Measurements from ENCODE around the gene LCNL1. TPM values are rescaled to one million over a fixed set of nuclear protein-coding genes. Genes with fewer than 3 reads are reported as not detected.

The LCNL1 gene
- polyA plus RNA-seq, 1 donor (not counting 4 experiments of a cell fraction or from before 2014, with no cell fraction given): not detected

DNA sequence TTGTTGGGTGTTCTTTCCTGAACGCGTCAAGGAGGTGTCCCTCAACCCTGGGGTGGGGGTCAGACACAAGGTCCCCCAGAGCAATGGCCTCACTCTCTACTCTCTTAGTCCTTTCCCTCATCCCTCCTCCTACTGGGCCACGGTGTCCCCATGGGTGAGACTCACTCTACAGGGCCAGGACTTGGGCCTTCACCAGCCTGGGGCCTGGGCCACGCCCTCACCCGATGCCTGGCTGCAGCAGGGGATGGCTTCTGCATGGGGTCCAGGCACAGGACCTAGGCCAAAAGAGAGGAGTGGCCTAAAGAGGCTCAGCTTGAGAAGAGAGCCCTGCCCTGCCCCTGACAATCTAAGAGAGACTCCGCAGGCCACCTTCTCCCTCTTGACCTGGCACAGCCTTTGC, 24.9 kb upstream of the LCNL1 start:
- dilution Hi-C loops (cut with MboI; ENCODE audit: extremely low pct_ligation_motif_present, low sequenced_read_pairs): no loop called here

DNA sequence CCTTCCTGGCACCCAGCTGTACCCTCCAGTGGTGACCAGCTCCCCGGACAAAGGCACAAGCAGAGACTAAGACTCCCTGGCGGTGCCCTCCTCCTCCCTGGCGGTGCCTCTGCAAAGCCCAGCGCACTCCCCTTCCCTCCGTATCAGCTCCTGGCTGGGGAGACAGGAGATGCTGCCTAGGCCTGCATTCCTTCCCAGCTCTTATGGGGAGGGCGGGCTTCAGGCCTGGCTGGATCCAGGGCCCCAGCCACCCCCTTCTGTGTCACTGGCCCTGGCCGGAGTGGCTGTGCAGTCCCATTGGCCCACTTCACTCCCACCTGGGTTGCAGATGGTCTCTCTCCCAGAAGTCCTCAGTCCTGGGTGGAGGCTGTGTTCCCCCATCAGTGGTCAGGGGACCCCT, 24.3 kb upstream of the LCNL1 start:
- Histone ChIP-seq H3K27ac (ENCODE audit: control insufficient read depth, insufficient read depth, low read length) (no peak overlapping the region), H3K9me1 (ENCODE audit: control insufficient read depth, extremely low read depth, insufficient read depth, low read length) (no peaks in the 10 kb centered on the region), H3K4me1 (ENCODE audit: control insufficient read depth, extremely low read depth, insufficient read depth, low read length) (no peaks in the 10 kb centered on the region), H4K20me1 (ENCODE audit: control insufficient read depth, extremely low read depth, insufficient read depth, low read length) (no peaks in the 10 kb centered on the region), H2AFZ (ENCODE audit: control insufficient read depth, low read length) (no peak overlapping the region), H3K79me2 (ENCODE audit: control insufficient read depth, insufficient read depth, low read length) (no peaks in the 10 kb centered on the region), H3K4me3 (ENCODE audit: control insufficient read depth in 2 of 3, extremely low read depth in 1 of 3, insufficient read depth in 2 of 3, low read depth in 1 of 3, low read length in 3 of 3) (no peak overlapping the region), H3K27me3 (ENCODE audit: control insufficient read depth, extremely low read depth, insufficient read depth, low read length) (peaks cover 5% of the 10 kb centered on the region), H3K9ac (ENCODE audit: control insufficient read depth, extremely low read depth, insufficient read depth, low read length) (no peak overlapping the region), H3K4me2 (ENCODE audit: control insufficient read depth, extremely low read depth, insufficient read depth, low read depth, low read length) (no peak overlapping the region), H3K9me3 (ENCODE audit: control insufficient read depth, low read depth, low read length) (no peaks in the 10 kb centered on the region), H3K36me3 (ENCODE audit: control insufficient read depth in 2 of 2, extremely low read depth in 1 of 2, insufficient read depth in 2 of 2, low read length in 2 of 2) (no peaks in the 10 kb centered on the region)
- no peak for TF ChIP-seq EZH2 (IDR thresholded peaks at IDR 0.05; ENCODE audit: low read length)
- TF ChIP-seq, protein P1, sequence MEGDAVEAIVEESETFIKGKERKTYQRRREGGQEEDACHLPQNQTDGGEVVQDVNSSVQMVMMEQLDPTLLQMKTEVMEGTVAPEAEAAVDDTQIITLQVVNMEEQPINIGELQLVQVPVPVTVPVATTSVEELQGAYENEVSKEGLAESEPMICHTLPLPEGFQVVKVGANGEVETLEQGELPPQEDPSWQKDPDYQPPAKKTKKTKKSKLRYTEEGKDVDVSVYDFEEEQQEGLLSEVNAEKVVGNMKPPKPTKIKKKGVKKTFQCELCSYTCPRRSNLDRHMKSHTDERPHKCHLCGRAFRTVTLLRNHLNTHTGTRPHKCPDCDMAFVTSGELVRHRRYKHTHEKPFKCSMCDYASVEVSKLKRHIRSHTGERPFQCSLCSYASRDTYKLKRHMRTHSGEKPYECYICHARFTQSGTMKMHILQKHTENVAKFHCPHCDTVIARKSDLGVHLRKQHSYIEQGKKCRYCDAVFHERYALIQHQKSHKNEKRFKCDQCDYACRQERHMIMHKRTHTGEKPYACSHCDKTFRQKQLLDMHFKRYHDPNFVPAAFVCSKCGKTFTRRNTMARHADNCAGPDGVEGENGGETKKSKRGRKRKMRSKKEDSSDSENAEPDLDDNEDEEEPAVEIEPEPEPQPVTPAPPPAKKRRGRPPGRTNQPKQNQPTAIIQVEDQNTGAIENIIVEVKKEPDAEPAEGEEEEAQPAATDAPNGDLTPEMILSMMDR (optimal IDR thresholded peaks at IDR 0.05 in 1 of 3, IDR thresholded peaks at IDR 0.05 in 1 of 3, conservative IDR thresholded peaks at IDR 0.05 in 1 of 3; ENCODE audit: extremely low read depth in 1 of 3, insufficient read depth in 2 of 3, low read length in 3 of 3): no peak
- DNase-seq (ENCODE audit: low read depth, low spot score): no peak
- dilution Hi-C loops (cut with MboI; ENCODE audit: extremely low pct_ligation_motif_present, low sequenced_read_pairs): no loop called here
- FAIRE-seq: no peak

More for the DNA sequence above, 24.9 kb upstream of the LCNL1 start:
- H3K9me3 ChIP-seq (ENCODE audit: control insufficient read depth, low read depth, low read length): no peaks in the 10 kb centered on the region
- no peaks in the 10 kb centered on the region for H3K9me1 ChIP-seq (ENCODE audit: control insufficient read depth, extremely low read depth, insufficient read depth, low read length)
- TF ChIP-seq EZH2 (IDR thresholded peaks at IDR 0.05; ENCODE audit: low read length): no peak
- TF ChIP-seq, protein P1 (optimal IDR thresholded peaks at IDR 0.05 in 1 of 3, IDR thresholded peaks at IDR 0.05 in 1 of 3, conservative IDR thresholded peaks at IDR 0.05 in 1 of 3; ENCODE audit: extremely low read depth in 1 of 3, insufficient read depth in 2 of 3, low read length in 3 of 3): no peak
- no peaks in the 10 kb centered on the region for H3K79me2 ChIP-seq (ENCODE audit: control insufficient read depth, insufficient read depth, low read length)
- no peaks in the 10 kb centered on the region for H3K4me1 ChIP-seq (ENCODE audit: control insufficient read depth, extremely low read depth, insufficient read depth, low read length)
- FAIRE-seq: no peak
- H3K4me3 ChIP-seq (ENCODE audit: control insufficient read depth in 2 of 3, extremely low read depth in 1 of 3, insufficient read depth in 2 of 3, low read depth in 1 of 3, low read length in 3 of 3): no peak overlapping the region
- no peak overlapping the region for H3K27ac ChIP-seq (ENCODE audit: control insufficient read depth, insufficient read depth, low read length)
- no peaks in the 10 kb centered on the region for H4K20me1 ChIP-seq (ENCODE audit: control insufficient read depth, extremely low read depth, insufficient read depth, low read length)
- no peak for DNase-seq (ENCODE audit: low read depth, low spot score)
- H3K36me3 ChIP-seq (ENCODE audit: control insufficient read depth in 2 of 2, extremely low read depth in 1 of 2, insufficient read depth in 2 of 2, low read length in 2 of 2): no peaks in the 10 kb centered on the region
- H3K27me3 ChIP-seq (ENCODE audit: control insufficient read depth, extremely low read depth, insufficient read depth, low read length): peaks cover 5% of the 10 kb centered on the region
- H2AFZ ChIP-seq (ENCODE audit: control insufficient read depth, low read length): no peak overlapping the region
- no peak overlapping the region for H3K9ac ChIP-seq (ENCODE audit: control insufficient read depth, extremely low read depth, insufficient read depth, low read length)
- H3K4me2 ChIP-seq (ENCODE audit: control insufficient read depth, extremely low read depth, insufficient read depth, low read depth, low read length): no peak overlapping the region
